ENCODE results near the gene FSIP1.

The FSIP1 gene

GRCh38 chr15:39595338-39596221 lies 187.1 kb downstream of the FSIP1 start:
- Histone ChIP-seq H4K8ac (ENCODE audit: low read length) (peak overlapping the region; percentile 27), H3K9ac (ENCODE audit: low read length) (no peak overlapping the region), H2BK15ac (ENCODE audit: low read depth, poor library complexity, severe bottlenecking) (no peak overlapping the region), H3K27ac (ENCODE audit: low read length, poor library complexity, severe bottlenecking) (peak overlapping the region; percentile 90), H3K4me1 (ENCODE audit: control insufficient read depth, insufficient read depth, low read depth, low read length) (peaks cover 16% of the 10 kb centered on the region), H3K4me2 (ENCODE audit: low read length, poor library complexity, severe bottlenecking) (no peak overlapping the region), H3K27me3 (ENCODE audit: control insufficient read depth in 1 of 2, insufficient read depth in 1 of 2, low read length in 2 of 2) (no peaks in the 10 kb centered on the region), H2BK12ac (ENCODE audit: low read length in 2 of 2) (no peak overlapping the region), H3K4ac (ENCODE audit: low read depth in 1 of 2, low read length in 2 of 2) (no peak overlapping the region), H3K23ac (ENCODE audit: low read length in 2 of 2) (no peak overlapping the region), H2AK5ac (ENCODE audit: low read length, severe bottlenecking) (peak overlapping the region; percentile 53), H3K14ac (ENCODE audit: low read length in 2 of 2) (no peak overlapping the region), H2BK120ac (ENCODE audit: low read depth, low read length) (no peak overlapping the region), H3K18ac (ENCODE audit: low read depth in 1 of 2, low read length in 2 of 2) (peak overlapping the region; percentile 14 to 37), H3K4me3 (ENCODE audit: insufficient read depth in 1 of 2, low read depth in 1 of 2, low read length in 2 of 2) (no peak overlapping the region), H4K91ac (ENCODE audit: low read length) (no peak overlapping the region), H2BK5ac (ENCODE audit: low read depth, low read length, poor library complexity, severe bottlenecking) (no peak overlapping the region), H3K9me3 (ENCODE audit: control insufficient read depth, low read length) (no peaks in the 10 kb centered on the region), H3K36me3 (ENCODE audit: control insufficient read depth in 1 of 2, insufficient read depth in 2 of 2, low read depth in 1 of 2, low read length in 2 of 2) (peaks cover 28 to 64% of the 10 kb centered on the region in 2 experiments), H2AFZ (ENCODE audit: low read depth, low read length) (no peak overlapping the region), H3K79me1 (replicated peaks; ENCODE audit: low read length, poor library complexity, severe bottlenecking) (peaks cover 2% of the 10 kb centered on the region)
- 86% methylated on average over 8 of the region's 8 CpGs for WGBS
- peak; percentile 50 for DNase-seq

- Histone ChIP-seq H3K4me2 (ENCODE audit: low read length, poor library complexity, severe bottlenecking) (no peak overlapping the region), H3K18ac (ENCODE audit: low read depth in 1 of 2, low read length in 2 of 2) (no peak overlapping the region), H3K4me1 (ENCODE audit: control insufficient read depth, insufficient read depth, low read depth, low read length) (peaks cover 18% of the 10 kb centered on the region), H3K79me1 (replicated peaks; ENCODE audit: low read length, poor library complexity, severe bottlenecking) (peaks cover 2% of the 10 kb centered on the region), H3K4me3 (ENCODE audit: insufficient read depth in 1 of 2, low read depth in 1 of 2, low read length in 2 of 2) (no peak overlapping the region), H2BK5ac (ENCODE audit: low read depth, low read length, poor library complexity, severe bottlenecking) (no peak overlapping the region), H2BK120ac (ENCODE audit: low read depth, low read length) (no peak overlapping the region), H4K91ac (ENCODE audit: low read length) (no peak overlapping the region), H2AK5ac (ENCODE audit: low read length, severe bottlenecking) (no peak overlapping the region), H2BK12ac (ENCODE audit: low read length in 2 of 2) (no peak overlapping the region), H3K36me3 (ENCODE audit: control insufficient read depth in 1 of 2, insufficient read depth in 2 of 2, low read depth in 1 of 2, low read length in 2 of 2) (peaks cover 30 to 72% of the 10 kb centered on the region in 2 experiments), H3K27ac (ENCODE audit: low read length, poor library complexity, severe bottlenecking) (peak overlapping the region; percentile 81), H3K27me3 (ENCODE audit: control insufficient read depth in 1 of 2, insufficient read depth in 1 of 2, low read length in 2 of 2) (no peaks in the 10 kb centered on the region), H3K9me3 (ENCODE audit: control insufficient read depth, low read length) (no peaks in the 10 kb centered on the region), H2AFZ (ENCODE audit: low read depth, low read length) (no peak overlapping the region), H2BK15ac (ENCODE audit: low read depth, poor library complexity, severe bottlenecking) (no peak overlapping the region), H3K4ac (ENCODE audit: low read depth in 1 of 2, low read length in 2 of 2) (no peak overlapping the region), H4K8ac (ENCODE audit: low read length) (no peak overlapping the region), H3K14ac (ENCODE audit: low read length in 2 of 2) (no peak overlapping the region), H3K9ac (ENCODE audit: low read length) (no peak overlapping the region), H3K23ac (ENCODE audit: low read length in 2 of 2) (no peak overlapping the region)
- 100% methylated on average over 1 of the region's 5 CpGs for WGBS
- DNase-seq, result peak; percentile 35
These were observed 187.9 kb downstream of the FSIP1 start for GRCh38 chr15:39594446-39595337.

GRCh38 chr15:39593656-39594445 lies 188.8 kb downstream of the FSIP1 start:
- no peak overlapping the region for H3K9ac ChIP-seq (ENCODE audit: low read length)
- H3K23ac ChIP-seq (ENCODE audit: low read length in 2 of 2), result no peak overlapping the region
- peak overlapping the region; percentile 41 for H2AK5ac ChIP-seq (ENCODE audit: low read length, severe bottlenecking)
- peaks cover 37 to 81% of the 10 kb centered on the region in 2 experiments for H3K36me3 ChIP-seq (ENCODE audit: control insufficient read depth in 1 of 2, insufficient read depth in 2 of 2, low read depth in 1 of 2, low read length in 2 of 2)
- peak; percentile 25 for DNase-seq
- no peaks in the 10 kb centered on the region for H3K27me3 ChIP-seq (ENCODE audit: control insufficient read depth in 1 of 2, insufficient read depth in 1 of 2, low read length in 2 of 2)
- peak overlapping the region; percentile 81 for H3K27ac ChIP-seq (ENCODE audit: low read length, poor library complexity, severe bottlenecking)
- H2BK12ac ChIP-seq (ENCODE audit: low read length in 2 of 2), result no peak overlapping the region
- H3K4ac ChIP-seq (ENCODE audit: low read depth in 1 of 2, low read length in 2 of 2), result no peak overlapping the region
- WGBS, result 96% methylated on average over 6 of the region's 7 CpGs
- H3K14ac ChIP-seq (ENCODE audit: low read length in 2 of 2), result no peak overlapping the region
- peak overlapping the region; percentile 32 for H3K4me2 ChIP-seq (ENCODE audit: low read length, poor library complexity, severe bottlenecking)
- H3K18ac ChIP-seq (ENCODE audit: low read depth in 1 of 2, low read length in 2 of 2), result no peak overlapping the region
- peaks cover 23% of the 10 kb centered on the region for H3K4me1 ChIP-seq (ENCODE audit: control insufficient read depth, insufficient read depth, low read depth, low read length)
- no peak overlapping the region for H2AFZ ChIP-seq (ENCODE audit: low read depth, low read length)
- no peak overlapping the region for H2BK15ac ChIP-seq (ENCODE audit: low read depth, poor library complexity, severe bottlenecking)
- no peak overlapping the region for H2BK5ac ChIP-seq (ENCODE audit: low read depth, low read length, poor library complexity, severe bottlenecking)
- no peak overlapping the region for H3K4me3 ChIP-seq (ENCODE audit: insufficient read depth in 1 of 2, low read depth in 1 of 2, low read length in 2 of 2)
- no peaks in the 10 kb centered on the region for H3K9me3 ChIP-seq (ENCODE audit: control insufficient read depth, low read length)
- no peak overlapping the region for H4K91ac ChIP-seq (ENCODE audit: low read length)
- no peak overlapping the region for H2BK120ac ChIP-seq (ENCODE audit: low read depth, low read length)
- no peak overlapping the region for H4K8ac ChIP-seq (ENCODE audit: low read length)
- peaks cover 2% of the 10 kb centered on the region for H3K79me1 ChIP-seq (replicated peaks; ENCODE audit: low read length, poor library complexity, severe bottlenecking)
